ENCODE data around the gene SELE.
"Not testable (repeated sequence)": the region's sequence is repeated elsewhere in the genome, so short reads cannot be mapped to it uniquely, and the experiment has no call there.

Gene SELE

GRCh38 chr1:169715100-169715499 is 18.8 kb downstream of the SELE start:
- DNase-seq: not testable (repeated sequence)

GRCh38 chr1:169713090-169713489 is 20.8 kb downstream of the SELE start:
- not testable (repeated sequence) for DNase-seq

GRCh38 chr1:169712309-169712631 is 21.6 kb downstream of the SELE start:
- DNase-seq: no peak

- DNase-seq: peak; percentile 56
Measured at GRCh38 chr1:169711469-169712308, 22.2 kb downstream of the SELE start, which contains the start of gene SELL. TSS of gene SELL (minus strand) at chr1:169711620. CDS start at chr1:169711498, 122 bp downstream.

- DNase-seq: no peak
Measured at GRCh38 chr1:169708647-169709046, 25.2 kb downstream of the SELE start.

- DNase-seq: no peak
Measured at GRCh38 chr1:169707912-169708604, 25.8 kb downstream of the SELE start.

DNA sequence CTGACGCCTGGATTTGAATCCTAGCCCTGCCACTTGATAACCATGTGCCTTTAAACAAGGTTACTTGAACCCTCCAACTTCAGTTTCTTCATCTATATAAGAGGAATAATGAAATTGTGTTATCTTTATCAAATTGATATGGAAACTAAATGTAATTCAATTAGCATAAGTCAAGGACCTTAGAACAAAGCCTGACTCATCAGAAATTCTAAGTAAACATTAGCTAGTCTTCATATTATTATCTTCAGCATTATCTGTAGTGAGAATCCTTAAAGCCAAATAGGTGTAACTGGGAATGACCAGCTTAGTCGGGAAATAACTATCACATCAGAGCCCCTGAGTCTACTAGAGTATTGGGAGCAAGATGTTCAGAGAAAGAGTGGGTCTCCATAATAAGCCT is 29.1 kb downstream of the SELE start:
- no peak for DNase-seq

DNA sequence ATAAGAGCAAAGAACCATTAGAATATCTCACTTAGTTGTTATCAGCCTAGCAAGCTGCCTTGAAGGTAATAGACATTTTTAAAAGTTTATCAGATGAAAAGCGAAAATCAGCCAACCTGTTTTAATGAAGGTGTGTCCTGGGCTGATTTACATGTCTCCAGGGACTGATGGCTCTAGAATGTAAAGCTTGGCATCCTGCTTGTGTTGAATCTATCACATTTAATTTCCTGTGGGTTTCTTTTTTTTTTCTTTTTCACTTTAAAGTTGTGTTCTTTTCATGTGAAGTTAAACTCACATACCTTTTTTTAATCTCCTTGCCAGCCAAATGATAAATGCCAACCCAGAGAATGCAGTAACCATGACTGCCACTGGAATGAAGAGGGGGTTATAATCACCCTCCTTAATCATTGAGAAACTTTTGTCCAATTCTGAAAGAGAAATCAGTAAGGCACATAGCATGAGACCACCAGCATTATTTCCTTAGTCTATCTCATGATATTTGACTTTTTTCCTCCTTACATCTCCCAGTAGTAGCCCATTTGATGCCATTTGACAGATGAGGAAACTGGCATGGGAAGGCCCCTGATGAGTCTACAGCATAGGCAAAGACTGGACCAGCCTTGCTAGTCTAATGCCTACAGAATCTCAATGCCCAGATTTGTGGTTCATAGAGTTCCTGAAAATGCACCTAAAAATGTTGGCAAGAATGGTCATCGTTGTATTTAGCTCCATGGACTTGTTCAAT is 32.4 kb downstream of the SELE start:
- no peak for DNase-seq

GRCh38 chr1:169699707-169700106 is 34.2 kb downstream of the SELE start:
- DNase-seq: no peak

- no peak for DNase-seq
Measured at GRCh38 chr1:169698976-169699375, 34.9 kb downstream of the SELE start.

GRCh38 chr1:169697755-169698154 is 36.1 kb downstream of the SELE start:
- no peak for DNase-seq

- no peak for DNase-seq
Measured at GRCh38 chr1:169696273-169697100, 37.4 kb downstream of the SELE start.

DNA sequence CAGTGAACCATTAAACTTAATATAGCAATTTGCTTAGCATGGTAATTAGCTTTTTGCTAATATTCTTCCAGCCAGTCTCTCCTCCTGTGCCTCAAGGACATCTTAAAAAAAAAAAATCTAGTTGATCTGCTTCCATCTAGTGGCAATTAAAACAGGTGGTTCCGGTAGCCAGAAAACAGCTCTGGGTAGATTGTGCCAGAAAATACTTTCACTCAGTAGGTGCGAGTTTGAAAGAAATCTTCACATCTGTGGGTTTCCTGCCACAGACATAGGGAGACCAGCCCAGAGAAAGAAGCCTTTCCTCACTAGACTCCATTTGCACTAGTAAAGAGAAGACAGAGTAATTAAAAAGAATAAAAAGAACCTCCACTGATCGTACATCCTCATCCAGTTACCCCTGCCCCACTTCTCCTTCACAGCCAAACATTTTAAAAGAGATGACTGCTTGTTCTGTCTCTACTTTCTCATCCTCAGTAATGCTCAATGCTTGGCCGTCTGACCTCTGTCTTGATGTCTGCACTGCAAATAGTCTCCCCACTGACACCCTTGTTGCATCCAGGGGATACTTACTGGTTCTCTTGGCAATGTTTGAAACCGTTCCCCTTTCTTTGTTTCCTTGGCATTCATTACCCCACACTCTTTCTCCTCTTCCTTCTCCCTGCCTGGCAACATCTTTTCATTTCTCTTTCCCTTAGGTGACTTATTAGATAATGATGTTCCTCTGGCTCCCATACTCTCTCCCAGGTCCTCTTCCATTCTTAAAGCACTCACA is 39.4 kb downstream of the SELE start:
- DNase-seq: no peak

DNA sequence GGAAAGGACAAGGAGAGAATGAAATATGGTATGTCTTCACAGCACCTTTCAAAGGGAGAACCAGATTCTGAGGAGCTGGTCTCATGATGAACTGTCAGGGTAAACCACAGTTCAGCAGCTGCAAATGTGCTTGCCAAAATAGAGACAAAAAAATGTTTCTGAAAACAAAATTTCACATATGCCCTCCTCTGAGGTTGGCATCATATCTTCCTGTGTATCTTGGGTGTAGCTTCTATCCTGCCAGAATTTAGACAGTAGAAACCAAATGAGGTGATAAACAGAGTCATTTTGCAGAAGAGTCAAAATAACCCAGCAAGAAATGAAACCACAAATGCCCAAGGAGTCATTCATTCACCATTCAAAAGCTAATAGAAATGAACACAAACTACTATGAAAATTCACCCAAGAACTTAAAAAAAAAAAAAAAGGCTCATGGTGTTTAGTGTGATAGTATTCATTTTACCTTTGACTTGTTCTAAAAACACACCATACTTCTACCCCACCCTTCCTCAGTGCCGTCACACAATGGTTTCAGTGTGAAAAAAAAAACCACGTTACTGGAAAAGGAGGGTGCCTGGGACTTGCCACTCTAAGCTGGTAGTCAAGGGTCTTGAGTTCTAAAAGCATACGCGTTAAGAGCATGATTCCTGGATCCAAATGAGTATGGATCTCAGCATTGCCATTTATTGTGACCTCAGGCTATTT is 41.0 kb downstream of the SELE start:
- no peak for DNase-seq

DNA sequence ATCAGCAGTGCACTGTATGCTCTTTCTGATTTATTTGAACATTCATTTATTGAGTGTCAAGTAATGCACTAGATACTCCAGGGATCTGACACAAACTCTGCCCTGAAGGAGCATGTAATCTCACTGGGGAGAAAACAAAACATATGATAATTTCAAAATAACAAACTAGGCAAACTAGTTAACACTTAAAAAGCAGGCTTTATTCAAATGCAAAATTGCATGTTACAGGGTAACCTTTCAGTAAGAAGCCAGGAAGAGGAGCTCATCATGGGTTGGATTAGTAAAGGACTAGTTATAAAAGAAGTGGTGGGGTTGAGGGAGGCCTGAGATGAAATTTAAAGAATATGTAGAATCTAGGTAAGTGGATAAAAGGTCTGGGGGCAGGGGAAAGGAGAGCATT is 43.4 kb downstream of the SELE start:
- DNase-seq: no peak

DNA sequence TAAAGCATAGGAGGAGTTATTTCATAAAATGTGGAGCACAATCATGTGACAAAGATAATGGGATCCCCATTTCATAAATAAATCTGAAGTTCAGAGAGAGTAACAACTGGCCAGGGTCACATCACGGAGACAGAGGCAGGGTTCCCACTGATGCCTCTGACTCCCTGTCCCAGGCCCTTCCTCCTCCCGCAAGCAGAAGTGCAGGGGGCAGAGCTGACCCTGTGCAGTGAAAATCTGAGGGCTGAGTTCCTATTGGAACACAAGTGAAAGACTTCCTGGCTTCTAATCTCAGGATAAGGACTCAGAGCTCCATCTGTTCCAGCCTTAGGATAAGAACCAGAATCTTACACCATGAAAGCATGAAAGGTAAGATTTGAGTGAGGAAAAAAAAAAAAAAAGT is 44.5 kb downstream of the SELE start:
- DNase-seq: no peak

DNA sequence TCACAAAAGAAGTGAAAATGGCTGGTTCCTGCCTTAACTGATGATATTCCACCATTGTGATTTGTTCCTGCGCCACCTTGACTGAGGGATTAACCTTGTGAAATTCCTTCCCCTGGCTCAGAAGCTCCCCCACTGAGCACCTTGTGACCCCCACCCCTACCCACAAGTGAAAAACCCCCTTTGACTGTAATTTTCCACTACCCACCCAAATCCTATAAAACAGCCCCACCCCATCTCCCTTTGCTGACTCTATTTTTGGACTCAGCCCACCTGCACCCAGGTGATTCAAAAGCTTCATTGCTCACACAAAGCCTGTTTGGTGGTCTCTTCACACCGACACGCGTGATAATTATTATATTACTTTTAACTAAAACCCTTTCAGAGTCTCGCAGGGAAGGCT is 45.5 kb downstream of the SELE start:
- not testable (repeated sequence) for DNase-seq

DNA sequence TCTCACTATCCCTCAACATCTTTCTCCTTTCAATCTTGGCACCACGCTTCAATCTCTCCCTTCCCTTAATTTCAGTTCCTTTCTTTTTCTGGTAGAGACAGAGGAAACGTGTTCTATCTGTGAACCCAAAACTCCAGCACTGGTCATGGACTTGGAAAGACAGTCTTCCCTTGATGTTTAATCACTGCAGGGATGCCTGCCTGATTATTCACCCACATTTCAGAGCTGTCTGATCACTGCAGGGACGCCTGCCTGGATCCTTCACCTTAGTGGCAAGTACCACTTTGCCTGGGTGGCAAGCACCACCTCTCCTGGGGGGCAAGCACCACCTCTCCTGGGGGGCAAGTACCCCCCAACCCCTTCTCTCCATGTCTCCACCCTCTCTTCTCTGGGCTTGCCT is 50.2 kb downstream of the SELE start:
- no peak for DNase-seq

GRCh38 chr1:169683168-169683567 is 50.7 kb downstream of the SELE start:
- not testable (repeated sequence) for DNase-seq

- no peak for DNase-seq
Measured at GRCh38 chr1:169682071-169682470, 51.8 kb downstream of the SELE start.

DNA sequence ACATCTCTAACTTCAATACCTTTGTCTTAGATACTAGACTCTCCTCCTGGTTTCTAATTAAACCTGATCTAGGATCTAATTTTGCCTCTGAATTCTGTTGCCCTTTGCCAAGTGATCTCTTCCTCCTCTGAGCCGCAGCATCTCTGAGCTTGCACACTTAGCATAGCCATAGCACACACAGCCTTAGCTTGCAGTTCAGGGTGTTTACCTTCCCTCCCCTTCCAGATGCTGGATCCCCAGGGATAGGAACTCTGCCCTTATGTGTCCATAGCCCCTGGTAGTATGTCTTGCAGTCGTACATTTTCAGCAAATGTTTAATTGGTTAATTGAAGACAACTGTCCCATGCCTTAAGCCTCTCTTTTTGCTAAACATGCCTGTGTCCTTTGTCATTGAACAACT is 52.7 kb downstream of the SELE start:
- no peak for DNase-seq

All from stimulated activated CD4-positive, alpha-beta T cell treated with anti-CD3 and anti-CD28 coated beads, Interleukin-12 subunit alpha, Interleukin-12 subunit beta, amount 100 ng/mL, for 4 hours (primary cell).